SK-N-SH treated with all-trans-retinoic acid at 6 μM for 48 hours (cell line): Measurements from ENCODE around the gene POLR2F.

ENCODE experiments used
- ARNTL ChIP-seq: fragments of 450-650 bp; formaldehyde crosslinking; IDR thresholded peaks from 2 replicates; pipeline ENCODE4 v1.5.0; 2020; ENCODE audit warnings: low read depth, mild to moderate bottlenecking, moderate library complexity, borderline replicate concordance
- BACH2 ChIP-seq: fragments of 250-450 bp; sonication (Bioruptor Pico); IDR thresholded peaks from 2 replicates; pipeline ENCODE4 v1.9.0; 2021; ENCODE audit warnings: mild to moderate bottlenecking, borderline replicate concordance
- CREB5 ChIP-seq: fragments of 250-450 bp; sonication (Bioruptor Pico); IDR thresholded peaks from 2 replicates; pipeline ENCODE4 v1.5.1; 2020; ENCODE audit warnings: low read depth, mild to moderate bottlenecking, moderate library complexity
- CSRNP3 ChIP-seq: fragments of 250-450 bp; sonication (Bioruptor Pico); IDR thresholded peaks from 2 replicates; pipeline ENCODE4 v1.5.1; 2021; ENCODE audit warnings: mild to moderate bottlenecking, moderate library complexity
- GLIS3 ChIP-seq: fragments of 250-450 bp; sonication (Bioruptor Pico); IDR thresholded peaks from 2 replicates; pipeline ENCODE4 v1.5.0; 2020; ENCODE audit warnings: mild to moderate bottlenecking, moderate library complexity
- ISL1 ChIP-seq: fragments of 250-450 bp; sonication (Bioruptor Pico); IDR thresholded peaks from 2 replicates; pipeline ENCODE4 v2.1.2; 2022; ENCODE audit warnings: mild to moderate bottlenecking, moderate library complexity
- PATZ1 ChIP-seq: fragments of 250-450 bp; sonication (Bioruptor Pico); IDR thresholded peaks from 2 replicates; pipeline ENCODE4 v1.8.0; 2020; ENCODE audit warnings: mild to moderate bottlenecking, moderate library complexity, borderline replicate concordance
- POU6F1 ChIP-seq: fragments of 250-450 bp; sonication (Bioruptor Pico); IDR thresholded peaks from 2 replicates; pipeline ENCODE4 v1.8.0; 2021; ENCODE audit warnings: low read depth, mild to moderate bottlenecking, moderate library complexity, borderline replicate concordance
- RARB ChIP-seq: fragments of 250-450 bp; sonication (Bioruptor Pico); IDR thresholded peaks from 2 replicates; pipeline ENCODE4 v1.8.0; 2021; ENCODE audit warnings: mild to moderate bottlenecking, moderate library complexity
- TOX ChIP-seq: fragments of 250-450 bp; sonication (Bioruptor Pico); IDR thresholded peaks from 2 replicates; pipeline ENCODE4 v1.8.0; 2021; ENCODE audit warnings: mild to moderate bottlenecking, moderate library complexity, borderline replicate concordance
- ZC3H10 ChIP-seq: fragments of 250-450 bp; sonication (Bioruptor Pico); IDR thresholded peaks from 2 replicates; pipeline ENCODE4 v1.5.1; 2021; ENCODE audit warnings: mild to moderate bottlenecking, moderate library complexity
- ZFP3 ChIP-seq: fragments of 250-450 bp; sonication (Bioruptor Pico); IDR thresholded peaks from 2 replicates; pipeline ENCODE4 v1.5.0; 2020; ENCODE audit warnings: mild to moderate bottlenecking, moderate library complexity

- TF ChIP-seq ARNTL (CRISPR knock-in tag) (no peak), RARB (CRISPR knock-in tag) (no peak), BACH2 (CRISPR knock-in tag) (no peak), POU6F1 (CRISPR knock-in tag) (no peak), GLIS3 (CRISPR knock-in tag) (no peak), CREB5 (CRISPR knock-in tag) (no peak), ISL1 (CRISPR knock-in tag) (no peak), ZC3H10 (CRISPR knock-in tag) (no peak), PATZ1 (CRISPR knock-in tag) (no peak), CSRNP3 (no peak), ZFP3 (CRISPR knock-in tag) (no peak), TOX (CRISPR knock-in tag) (no peak)
Measured at GRCh38 chr22:37923927-37924326, 29.6 kb upstream of the POLR2F start.
